ENCODE measurements around the gene MTNR1A. TPM values are rescaled to one million over a fixed set of nuclear protein-coding genes. Genes with fewer than 3 reads are reported as not detected.

Gene MTNR1A
- total RNA-seq, 1 donor from 2014 or later: 0.40 TPM

GRCh38 chr4:186596850-186597390, 41.6 kb upstream of the MTNR1A start:
- TF ChIP-seq, protein P1, sequence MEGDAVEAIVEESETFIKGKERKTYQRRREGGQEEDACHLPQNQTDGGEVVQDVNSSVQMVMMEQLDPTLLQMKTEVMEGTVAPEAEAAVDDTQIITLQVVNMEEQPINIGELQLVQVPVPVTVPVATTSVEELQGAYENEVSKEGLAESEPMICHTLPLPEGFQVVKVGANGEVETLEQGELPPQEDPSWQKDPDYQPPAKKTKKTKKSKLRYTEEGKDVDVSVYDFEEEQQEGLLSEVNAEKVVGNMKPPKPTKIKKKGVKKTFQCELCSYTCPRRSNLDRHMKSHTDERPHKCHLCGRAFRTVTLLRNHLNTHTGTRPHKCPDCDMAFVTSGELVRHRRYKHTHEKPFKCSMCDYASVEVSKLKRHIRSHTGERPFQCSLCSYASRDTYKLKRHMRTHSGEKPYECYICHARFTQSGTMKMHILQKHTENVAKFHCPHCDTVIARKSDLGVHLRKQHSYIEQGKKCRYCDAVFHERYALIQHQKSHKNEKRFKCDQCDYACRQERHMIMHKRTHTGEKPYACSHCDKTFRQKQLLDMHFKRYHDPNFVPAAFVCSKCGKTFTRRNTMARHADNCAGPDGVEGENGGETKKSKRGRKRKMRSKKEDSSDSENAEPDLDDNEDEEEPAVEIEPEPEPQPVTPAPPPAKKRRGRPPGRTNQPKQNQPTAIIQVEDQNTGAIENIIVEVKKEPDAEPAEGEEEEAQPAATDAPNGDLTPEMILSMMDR (IDR thresholded peaks at IDR 0.05; ENCODE audit: unreplicated experiment): no peak
- Mint-ChIP-seq H3K27ac (no peak overlapping the region), H3K4me3 (no peak overlapping the region), H3K36me3 (peaks cover 70% of the 10 kb centered on the region), H3K4me1 (no peaks in the 10 kb centered on the region), H3K27me3 (ENCODE audit: low read depth) (no peaks in the 10 kb centered on the region), H3K9me3 (no peaks in the 10 kb centered on the region)
- no peak for DNase-seq (ENCODE audit: low spot score in 2 of 2, unreplicated experiment in 2 of 2)

DNA sequence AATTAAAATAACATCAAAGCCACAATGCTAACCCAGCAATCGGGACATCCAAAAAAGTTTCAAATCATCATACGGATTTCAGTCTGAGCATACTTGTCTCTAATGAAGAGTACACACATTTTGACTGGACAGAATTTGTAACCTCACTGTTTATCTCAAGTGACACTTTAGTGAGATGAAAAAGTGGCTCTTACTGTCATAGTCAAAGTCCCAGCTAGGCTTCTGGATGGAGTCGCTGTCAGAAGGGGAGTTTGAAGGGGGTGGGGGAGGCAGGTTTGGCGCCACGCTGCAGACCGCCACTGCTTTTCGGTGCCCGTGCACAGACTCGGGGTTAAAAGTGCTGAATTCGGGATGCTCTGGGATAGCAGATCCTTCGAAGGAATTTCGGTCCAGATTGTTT, 41.0 kb upstream of the MTNR1A start:
- TF ChIP-seq, protein P1 (IDR thresholded peaks at IDR 0.05; ENCODE audit: unreplicated experiment): no peak
- peaks cover 66% of the 10 kb centered on the region for H3K36me3 Mint-ChIP-seq
- no peak overlapping the region for H3K4me3 Mint-ChIP-seq
- DNase-seq (ENCODE audit: low spot score in 2 of 2, unreplicated experiment in 2 of 2): no peak
- H3K9me3 Mint-ChIP-seq: no peaks in the 10 kb centered on the region
- no peak overlapping the region for H3K27ac Mint-ChIP-seq
- H3K27me3 Mint-ChIP-seq (ENCODE audit: low read depth): no peaks in the 10 kb centered on the region
- no peaks in the 10 kb centered on the region for H3K4me1 Mint-ChIP-seq

DNA sequence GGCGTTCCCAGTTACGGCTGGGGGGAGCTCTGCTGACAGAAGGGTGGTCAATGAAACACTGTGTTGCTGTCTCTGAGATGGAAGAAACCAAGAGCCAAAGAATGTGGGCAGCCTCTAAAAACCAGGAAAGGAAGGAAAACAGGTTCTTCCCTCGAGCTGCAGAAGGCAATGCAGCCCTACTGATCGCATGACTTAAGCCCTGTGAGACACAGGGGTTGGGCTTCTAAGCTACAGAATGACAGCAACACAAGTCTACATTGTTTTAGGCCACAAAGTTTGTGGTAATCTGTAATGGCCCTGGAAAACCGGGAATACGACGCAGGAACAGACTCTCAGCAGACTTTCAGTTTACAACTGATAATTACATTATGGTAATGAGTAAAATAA, 38.2 kb upstream of the MTNR1A start:
- TF ChIP-seq, protein P1 (IDR thresholded peaks at IDR 0.05; ENCODE audit: unreplicated experiment): no peak
- Mint-ChIP-seq H3K36me3 (peaks cover 51% of the 10 kb centered on the region), H3K9me3 (no peaks in the 10 kb centered on the region), H3K27me3 (ENCODE audit: low read depth) (no peaks in the 10 kb centered on the region), H3K4me1 (no peaks in the 10 kb centered on the region), H3K4me3 (no peak overlapping the region), H3K27ac (no peak overlapping the region)
- DNase-seq (ENCODE audit: low spot score in 2 of 2, unreplicated experiment in 2 of 2): no peak

- peaks cover 53% of the 10 kb centered on the region for H3K36me3 Mint-ChIP-seq
These were observed 37.7 kb upstream of the MTNR1A start for GRCh38 chr4:186592966-186593586.

DNA sequence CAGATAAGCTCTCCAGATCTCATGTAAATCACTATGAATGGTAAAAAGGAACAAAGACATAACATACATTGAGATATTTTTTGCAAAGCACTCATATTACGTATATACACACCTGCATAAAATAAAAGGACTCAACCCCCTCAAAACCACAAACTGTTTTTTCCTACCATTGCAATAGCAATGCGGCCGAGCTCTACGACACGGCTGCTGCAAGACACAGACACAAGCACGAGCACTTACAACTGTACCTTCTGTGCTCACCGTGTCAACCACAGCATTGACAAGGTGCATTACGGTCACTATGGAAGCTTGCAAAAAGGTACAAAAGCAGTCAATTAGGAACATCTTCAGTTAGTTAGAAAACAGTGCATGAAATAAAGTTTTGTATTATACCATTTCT, 37.1 kb upstream of the MTNR1A start:
- H3K36me3 Mint-ChIP-seq: peaks cover 51% of the 10 kb centered on the region
- TF ChIP-seq, protein P1 (IDR thresholded peaks at IDR 0.05; ENCODE audit: unreplicated experiment): no peak
- no peak overlapping the region for H3K27ac Mint-ChIP-seq
- no peak overlapping the region for H3K4me3 Mint-ChIP-seq
- H3K9me3 Mint-ChIP-seq: no peaks in the 10 kb centered on the region
- DNase-seq (ENCODE audit: low spot score in 2 of 2, unreplicated experiment in 2 of 2): no peak
- no peaks in the 10 kb centered on the region for H3K4me1 Mint-ChIP-seq
- H3K27me3 Mint-ChIP-seq (ENCODE audit: low read depth): no peaks in the 10 kb centered on the region

More at GRCh38 chr4:186592966-186593586, 37.7 kb upstream of the MTNR1A start:
- no peak overlapping the region for H3K4me3 Mint-ChIP-seq
- no peaks in the 10 kb centered on the region for H3K4me1 Mint-ChIP-seq
- H3K27ac Mint-ChIP-seq: no peak overlapping the region
- no peak for DNase-seq (ENCODE audit: low spot score in 2 of 2, unreplicated experiment in 2 of 2)
- TF ChIP-seq, protein P1 (IDR thresholded peaks at IDR 0.05; ENCODE audit: unreplicated experiment): no peak
- no peaks in the 10 kb centered on the region for H3K27me3 Mint-ChIP-seq (ENCODE audit: low read depth)
- H3K9me3 Mint-ChIP-seq: no peaks in the 10 kb centered on the region

Measured in mesothelial cell of epicardium (in vitro differentiated cells).